Left lung (tissue), 10 donors: ENCODE data around the gene PCSK2. TPM values are rescaled to one million over a fixed set of nuclear protein-coding genes. Genes with fewer than 3 reads are reported as not detected.

ENCODE experiments used
- ATAC-seq: fragments of 200-7000 bp; cut with Tn5 transposase; one replicate; pipeline ENCODE4 v1.9.1; 2020; ENCODE audit warnings: moderate library complexity
- DNase-seq, 4 donors: peaks; one replicate each; pipeline ENCODE4 v3.0.0-alpha.2; 2013 to 2020
- H3K27ac ChIP-seq, 2 donors: fragments of 200-600 bp; sonication (generic) in 1 of 2; one replicate each; pipeline versions ENCODE4 v1.5.0 to v1.8.0; 2020 to 2021
- H3K27me3 ChIP-seq, 2 donors: fragments of 200-600 bp; sonication (generic) in 1 of 2; one replicate each; pipeline versions ENCODE4 v1.5.0 to v1.8.0; 2020 to 2021
- H3K36me3 ChIP-seq, 2 donors: fragments of 200-600 bp; sonication (generic) in 1 of 2; one replicate each; pipeline versions ENCODE4 v1.5.0 to v1.8.0; 2020 to 2021
- H3K4me1 ChIP-seq, 2 donors: fragments of 200-600 bp; one replicate each; pipeline ENCODE4 v1.8.0; 2021
- H3K4me3 ChIP-seq, 2 donors: fragments of 200-600 bp; sonication (generic) in 1 of 2; one replicate each; pipeline versions ENCODE4 v1.5.0 to v1.8.0; 2020 to 2021; ENCODE audit warnings: mild to moderate bottlenecking in 1 of 2
- H3K9me3 ChIP-seq, 2 donors: fragments of 200-600 bp; sonication (generic) in 1 of 2; one replicate each; pipeline versions ENCODE4 v1.5.0 to v1.8.0; 2020 to 2021
- CTCF ChIP-seq, 2 donors: fragments of 200-600 bp; sonication (generic) in 1 of 2; IDR thresholded peaks; one replicate each; pipeline versions ENCODE4 v1.5.0 to v1.8.0; 2021; ENCODE audit warnings: antibody characterized with exemption in 2 of 2
- intact Hi-C, 2 donors: fragments of 100-400 bp; cut with DNase I; formaldehyde crosslinking; loops; one replicate each; pipeline versions ENCODE4 v1.11.2 to v1.14.2; 2022
- polyA plus RNA-seq, 6 donors: library from polyadenylated mRNA; unstranded; fragments of 120-200 nt; gene quantifications; one replicate each; pipeline ENCODE4 v1.2.1, GENCODE V29; 2013; ENCODE audit not compliant: insufficient read length in 6 of 6
- total RNA-seq, 2 donors: library from RNA; stranded (reverse); fragmentation: NEBNext Ultra II Directional; extraction: Animal tissue kit (Norgen Biotek cat#: 25700); gene quantifications; one replicate each; pipeline ENCODE4 v1.2.1, GENCODE V29; 2021
- donor health status: DM: no; HTN: yes; CAD: no.
- donor health status: DM: no; HTN: no; CAD: no.

Gene PCSK2
- total and polyA plus RNA-seq, 8 donors, result 0.32 to 33.4 (median 0.65) TPM

- Histone ChIP-seq H3K27me3 (peaks cover 0 to 8% of the 10 kb centered on the region in 2 donors), H3K4me3 (no peak overlapping the region)
Observed at GRCh38 chr20:17417225-17417624, 190.4 kb downstream of the PCSK2 start.

GRCh38 chr20:17418737-17419136 is 191.9 kb downstream of the PCSK2 start:
- Histone ChIP-seq H3K27me3 (peaks cover 0 to 8% of the 10 kb centered on the region in 2 donors), H3K4me3 (no peak overlapping the region), H3K4me1 (no peaks in the 10 kb centered on the region), H3K36me3 (no peaks in the 10 kb centered on the region), H3K27ac (no peak overlapping the region), H3K9me3 (peaks cover 0 to 15% of the 10 kb centered on the region in 2 donors)
- TF ChIP-seq CTCF (IDR thresholded peaks at IDR 0.05), result no peak
- intact Hi-C loops, result no loop called here
- DNase-seq (no peak), ATAC-seq (no peak)

More at GRCh38 chr20:17417225-17417624, 190.4 kb downstream of the PCSK2 start:
- Histone ChIP-seq H3K27ac (no peak overlapping the region), H3K9me3 (peaks cover 0 to 15% of the 10 kb centered on the region in 2 donors), H3K36me3 (no peaks in the 10 kb centered on the region), H3K4me1 (no peaks in the 10 kb centered on the region)
- ATAC-seq, result no peak
- no peak for DNase-seq
- no peak for TF ChIP-seq CTCF (IDR thresholded peaks at IDR 0.05)
- intact Hi-C loops, result no loop called here

- H3K4me3 ChIP-seq, result no peak overlapping the region
- intact Hi-C loops, result no loop called here
Observed at GRCh38 chr20:17419479-17420041, 192.7 kb downstream of the PCSK2 start.

GRCh38 chr20:17421493-17421892 is 194.7 kb downstream of the PCSK2 start:
- intact Hi-C loops, result no loop called here
- TF ChIP-seq CTCF (IDR thresholded peaks at IDR 0.05), result no peak
- no peak overlapping the region for H3K4me3 ChIP-seq
- no peaks in the 10 kb centered on the region for H3K9me3 ChIP-seq
- no peaks in the 10 kb centered on the region for H3K4me1 ChIP-seq
- H3K36me3 ChIP-seq, result no peaks in the 10 kb centered on the region
- H3K27me3 ChIP-seq, result peaks cover 0 to 8% of the 10 kb centered on the region in 2 donors
- DNase-seq (no peak), ATAC-seq (no peak)
- no peak overlapping the region for H3K27ac ChIP-seq

More at GRCh38 chr20:17419479-17420041, 192.7 kb downstream of the PCSK2 start:
- H3K36me3 ChIP-seq, result no peaks in the 10 kb centered on the region
- peaks cover 0 to 8% of the 10 kb centered on the region in 2 donors for H3K27me3 ChIP-seq
- H3K4me1 ChIP-seq, result no peaks in the 10 kb centered on the region
- ATAC-seq (no peak), DNase-seq (no peak)
- no peak for TF ChIP-seq CTCF (IDR thresholded peaks at IDR 0.05)
- H3K9me3 ChIP-seq, result peaks cover 0 to 10% of the 10 kb centered on the region in 2 donors
- H3K27ac ChIP-seq, result no peak overlapping the region

- H3K36me3 ChIP-seq, result no peaks in the 10 kb centered on the region
- H3K4me1 ChIP-seq, result no peaks in the 10 kb centered on the region
- intact Hi-C loops, result no loop called here
- no peaks in the 10 kb centered on the region for H3K9me3 ChIP-seq
- no peak for DNase-seq
- no peak overlapping the region for H3K4me3 ChIP-seq
- H3K27ac ChIP-seq, result no peak overlapping the region
- ATAC-seq, result no peak
- no peak for TF ChIP-seq CTCF (IDR thresholded peaks at IDR 0.05)
- no peaks in the 10 kb centered on the region for H3K27me3 ChIP-seq
Observed at GRCh38 chr20:17423782-17424181, 196.9 kb downstream of the PCSK2 start.
